GM06990 (cell line): Measurements from ENCODE around the gene CDK5RAP2.

Experiments used
- DNase-seq: peaks from one replicate; pipeline ENCODE4 v3.0.0-alpha.2; 2011; ENCODE audit not compliant: insufficient read length; ENCODE audit errors: extremely low read depth
- H3K27me3 ChIP-seq: replicated peaks from 2 replicates; pipeline ENCODE4 v1.6.0; 2011; ENCODE audit warnings: low read length; ENCODE audit not compliant: control insufficient read depth, insufficient read depth
- H3K36me3 ChIP-seq: 2 replicates; pipeline ENCODE4 v1.5.1; 2011; ENCODE audit warnings: low read length; ENCODE audit not compliant: control insufficient read depth, insufficient read depth
- H3K4me3 ChIP-seq: replicated peaks from 2 replicates; pipeline ENCODE4 v1.5.1; 2011; ENCODE audit warnings: low read depth, mild to moderate bottlenecking, control low read depth, low read length
- TF ChIP-seq, protein P1 (sequence below): IDR thresholded peaks from 2 replicates; pipeline ENCODE4 v1.5.1; 2011; ENCODE audit warnings: low read length, control low read depth, mild to moderate bottlenecking, inconsistent platforms; ENCODE audit not compliant: insufficient read depth, poor library complexity, severe bottlenecking

The CDK5RAP2 gene

DNA sequence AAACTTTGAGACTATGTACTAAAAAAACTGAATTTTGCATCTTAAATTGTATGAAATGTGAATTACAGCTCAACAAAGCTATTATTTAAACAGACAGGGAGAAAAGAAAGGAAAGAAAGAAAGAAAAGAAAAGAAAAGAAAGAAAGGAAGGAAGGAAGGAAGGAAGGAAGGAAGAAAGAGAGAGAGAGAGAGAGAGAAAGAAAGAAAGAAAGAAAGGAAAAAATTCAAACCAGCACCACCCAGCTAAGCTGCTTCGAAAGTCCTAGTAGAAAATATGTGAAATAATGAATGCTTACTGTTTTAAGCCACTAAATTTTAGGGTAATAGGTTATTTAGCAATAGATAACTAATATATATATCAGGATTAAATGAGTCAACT lies 31.7 kb upstream of the CDK5RAP2 start:
- Histone ChIP-seq H3K27me3 (no peaks in the 10 kb centered on the region), H3K4me3 (no peak overlapping the region), H3K36me3 (no peaks in the 10 kb centered on the region)
- DNase-seq, result no peak
- TF ChIP-seq, protein P1, sequence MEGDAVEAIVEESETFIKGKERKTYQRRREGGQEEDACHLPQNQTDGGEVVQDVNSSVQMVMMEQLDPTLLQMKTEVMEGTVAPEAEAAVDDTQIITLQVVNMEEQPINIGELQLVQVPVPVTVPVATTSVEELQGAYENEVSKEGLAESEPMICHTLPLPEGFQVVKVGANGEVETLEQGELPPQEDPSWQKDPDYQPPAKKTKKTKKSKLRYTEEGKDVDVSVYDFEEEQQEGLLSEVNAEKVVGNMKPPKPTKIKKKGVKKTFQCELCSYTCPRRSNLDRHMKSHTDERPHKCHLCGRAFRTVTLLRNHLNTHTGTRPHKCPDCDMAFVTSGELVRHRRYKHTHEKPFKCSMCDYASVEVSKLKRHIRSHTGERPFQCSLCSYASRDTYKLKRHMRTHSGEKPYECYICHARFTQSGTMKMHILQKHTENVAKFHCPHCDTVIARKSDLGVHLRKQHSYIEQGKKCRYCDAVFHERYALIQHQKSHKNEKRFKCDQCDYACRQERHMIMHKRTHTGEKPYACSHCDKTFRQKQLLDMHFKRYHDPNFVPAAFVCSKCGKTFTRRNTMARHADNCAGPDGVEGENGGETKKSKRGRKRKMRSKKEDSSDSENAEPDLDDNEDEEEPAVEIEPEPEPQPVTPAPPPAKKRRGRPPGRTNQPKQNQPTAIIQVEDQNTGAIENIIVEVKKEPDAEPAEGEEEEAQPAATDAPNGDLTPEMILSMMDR, result no peak

DNA sequence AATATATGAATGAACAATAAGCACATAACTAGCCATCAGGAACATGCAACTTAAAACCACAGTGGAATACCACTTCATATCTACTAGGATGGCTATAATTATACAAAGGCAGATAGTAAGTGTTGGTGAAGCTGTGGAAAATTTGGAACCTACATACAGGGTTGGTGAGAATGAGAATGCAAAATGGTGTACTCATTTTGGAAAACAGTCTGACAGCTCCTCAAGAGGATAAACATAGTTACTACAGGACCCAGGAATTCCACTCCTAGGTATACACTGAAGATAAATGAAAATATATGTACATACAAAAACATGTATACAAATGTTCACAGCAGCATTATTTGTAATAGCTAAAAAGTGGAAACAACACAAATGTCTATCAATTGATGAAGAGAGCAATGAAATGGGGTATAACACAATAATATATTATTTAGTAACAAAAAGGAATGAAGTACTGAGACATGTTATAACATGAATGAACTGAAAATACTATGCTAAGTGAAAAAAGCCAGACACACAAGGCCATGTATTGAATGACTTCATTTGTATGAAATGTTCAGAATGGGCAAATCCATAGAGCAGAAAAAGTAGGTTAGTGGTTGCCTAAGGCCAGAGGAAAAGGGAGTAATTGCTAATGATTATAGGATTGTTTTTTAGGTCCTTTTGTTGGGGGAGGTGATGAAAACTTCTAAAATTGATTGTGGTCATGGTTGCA lies 31.2 kb upstream of the CDK5RAP2 start:
- Histone ChIP-seq H3K36me3 (no peaks in the 10 kb centered on the region), H3K4me3 (no peak overlapping the region), H3K27me3 (no peaks in the 10 kb centered on the region)
- TF ChIP-seq, protein P1, result peak; percentile 32
- no peak for DNase-seq

DNA sequence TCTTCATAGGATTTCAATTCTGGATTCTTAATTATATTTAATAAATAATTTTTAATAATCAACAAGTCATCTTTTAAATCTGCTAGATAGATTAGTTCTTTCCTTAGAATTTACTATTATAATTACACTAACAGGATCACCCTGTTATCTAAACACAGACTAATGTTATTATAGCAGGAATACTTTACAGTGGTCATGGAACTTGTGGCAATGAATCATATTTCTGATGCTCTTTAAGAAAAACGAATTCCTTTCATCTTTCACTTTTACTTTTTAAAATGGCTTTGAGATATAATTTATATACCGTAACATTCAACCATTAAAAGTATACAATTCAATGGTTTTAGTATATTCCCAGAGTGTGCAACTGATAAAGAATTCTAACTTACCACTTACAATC lies 29.7 kb upstream of the CDK5RAP2 start:
- TF ChIP-seq, protein P1, result no peak
- Histone ChIP-seq H3K4me3 (no peak overlapping the region), H3K27me3 (no peaks in the 10 kb centered on the region), H3K36me3 (no peaks in the 10 kb centered on the region)
- DNase-seq, result no peak

DNA sequence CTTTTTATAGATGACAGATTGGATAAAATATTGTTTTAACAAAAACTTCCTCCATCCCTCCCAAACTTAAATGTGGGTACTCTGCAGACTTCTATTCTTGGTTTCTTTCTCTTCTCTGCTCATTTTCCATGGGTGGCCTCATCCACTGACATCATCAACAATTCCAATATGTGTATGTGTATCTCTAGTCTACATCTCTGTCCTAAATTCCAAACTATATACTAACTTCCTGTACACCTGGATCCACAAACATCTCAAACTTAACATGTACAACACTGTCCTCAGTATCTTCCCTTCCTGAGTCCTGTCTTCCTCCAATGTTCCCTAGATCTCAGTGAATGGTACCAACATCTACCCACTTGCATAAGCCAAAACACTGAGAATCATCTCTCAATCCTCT lies 28.5 kb upstream of the CDK5RAP2 start:
- Histone ChIP-seq H3K4me3 (no peak overlapping the region), H3K36me3 (no peaks in the 10 kb centered on the region), H3K27me3 (no peaks in the 10 kb centered on the region)
- DNase-seq, result no peak
- TF ChIP-seq, protein P1, result no peak

DNA sequence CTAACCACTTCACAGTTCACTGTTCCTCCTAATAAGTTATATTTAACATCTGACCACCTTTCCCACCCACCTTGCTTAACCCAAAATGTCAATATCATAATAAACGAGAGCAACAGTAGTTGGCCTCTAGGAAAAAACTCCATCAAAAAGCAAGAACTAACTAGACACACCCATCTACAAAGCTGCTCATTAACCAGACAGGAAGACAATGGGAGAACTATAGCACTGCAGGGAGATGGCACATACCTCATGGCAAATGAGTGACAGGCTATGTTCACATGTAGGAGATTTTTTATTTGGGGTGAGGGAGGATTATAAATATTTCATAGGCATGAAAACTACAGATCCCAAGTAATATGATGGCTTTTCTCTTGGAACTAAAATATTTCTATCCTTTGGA lies 23.6 kb upstream of the CDK5RAP2 start:
- H3K36me3 ChIP-seq, result no peaks in the 10 kb centered on the region
- DNase-seq, result no peak
- H3K27me3 ChIP-seq, result no peaks in the 10 kb centered on the region
- TF ChIP-seq, protein P1, result no peak
- no peak overlapping the region for H3K4me3 ChIP-seq

DNA sequence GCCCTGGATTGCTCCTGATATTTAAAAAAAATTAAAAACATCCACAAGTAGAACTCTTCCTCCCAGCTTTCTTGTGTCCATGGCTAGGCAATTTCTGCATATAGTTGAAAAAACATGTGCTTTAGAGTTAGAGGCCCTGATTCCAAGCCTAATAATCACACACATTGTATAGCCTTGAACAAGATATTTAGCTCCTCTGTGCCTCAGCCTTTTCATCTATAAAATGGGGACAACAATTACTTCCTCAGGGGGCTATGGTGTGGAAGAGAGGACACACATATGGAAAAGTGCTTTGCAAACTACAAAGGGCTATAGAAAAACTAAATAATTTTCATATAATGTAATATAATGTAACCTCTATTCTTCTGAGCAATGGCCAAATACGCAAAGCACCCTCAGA lies 23.0 kb upstream of the CDK5RAP2 start:
- no peak overlapping the region for H3K4me3 ChIP-seq
- no peak for DNase-seq
- H3K36me3 ChIP-seq, result no peaks in the 10 kb centered on the region
- TF ChIP-seq, protein P1, result no peak
- no peaks in the 10 kb centered on the region for H3K27me3 ChIP-seq
